SU-DHL-6 (cell line): ENCODE results near the gene NDUFS8.

Experiments
- H2AFZ ChIP-seq: fragments of 200-600 bp; sonication (generic); 2 replicates; pipeline ENCODE4 v1.6.1; 2014; ENCODE audit warnings: low read depth, mild to moderate bottlenecking, moderate library complexity, mixed read lengths, antibody characterized with exemption, low read length; ENCODE audit not compliant: severe bottlenecking
- H3F3A ChIP-seq: fragments of 200-600 bp; shearing (Covaris generic); 2 replicates; pipeline ENCODE4 v1.6.0; 2016; ENCODE audit warnings: antibody characterized with exemption, mild to moderate bottlenecking; ENCODE audit not compliant: insufficient read depth
- H3K27ac ChIP-seq: fragments of 200-600 bp; sonication (generic); 2 replicates; pipeline ENCODE4 v1.5.1; 2016; ENCODE audit warnings: low read depth, mild to moderate bottlenecking, low read length, moderate library complexity, mixed read lengths
- H3K27me3 ChIP-seq: fragments of 200-600 bp; sonication (generic), shearing (Covaris generic); 2 replicates; pipeline ENCODE4 v1.6.0; 2014; ENCODE audit warnings: mild to moderate bottlenecking, low read length
- H3K36me3 ChIP-seq: fragments of 200-600 bp; sonication (generic); 2 replicates; pipeline ENCODE4 v1.6.1; 2014; ENCODE audit warnings: mild to moderate bottlenecking, low read length, mixed read lengths
- H3K4me2 ChIP-seq: fragments of 300-600, 200-600 bp; shearing (Covaris generic), sonication (generic); 2 replicates; pipeline ENCODE4 v1.6.0; 2014; ENCODE audit warnings: low read length, low read depth, mild to moderate bottlenecking; ENCODE audit not compliant: poor library complexity, severe bottlenecking
- H3K4me3 ChIP-seq: fragments of 200-600 bp; sonication (generic); 2 replicates; pipeline ENCODE4 v1.5.1; 2014; ENCODE audit warnings: antibody characterized with exemption, low read length, mild to moderate bottlenecking, mixed read lengths; ENCODE audit not compliant: insufficient read depth, poor library complexity, severe bottlenecking
- H3K79me2 ChIP-seq: fragments of 200-600 bp; sonication (generic); 2 replicates; pipeline ENCODE4 v1.6.1; 2014; ENCODE audit warnings: mild to moderate bottlenecking, low read length, moderate library complexity; ENCODE audit not compliant: insufficient read depth
- H3K9ac ChIP-seq: fragments of 200-600 bp; sonication (generic); 2 replicates; pipeline ENCODE4 v1.7.0; 2014; ENCODE audit warnings: mild to moderate bottlenecking, low read length
- H3K9me2 ChIP-seq: fragments of 200-600 bp; sonication (generic); replicated peaks from 2 replicates; pipeline ENCODE4 v1.6.1; 2014; ENCODE audit warnings: low read length; ENCODE audit not compliant: insufficient read depth
- H3K9me3 ChIP-seq: fragments of 200-600 bp; sonication (generic); 2 replicates; pipeline ENCODE4 v1.6.1; 2014; ENCODE audit warnings: low read length, mixed read lengths; ENCODE audit not compliant: insufficient read depth
- H4K20me1 ChIP-seq: fragments of 200-600 bp; sonication (generic); 2 replicates; pipeline ENCODE4 v1.6.1; 2014; ENCODE audit warnings: low read depth, mild to moderate bottlenecking, antibody characterized with exemption, low read length, moderate library complexity, mixed read lengths
- CTCF ChIP-seq: fragments of 200-600 bp; sonication (generic); IDR thresholded peaks from one replicate; pipeline ENCODE4 v1.5.1; 2017; ENCODE audit warnings: antibody characterized with exemption, mild to moderate bottlenecking, low read length, moderate library complexity; ENCODE audit not compliant: insufficient read depth, poor library complexity, severe bottlenecking
- EZH2phosphoT487 ChIP-seq: fragments of 200-600 bp; sonication (generic), shearing (Covaris generic); conservative IDR thresholded peaks from 2 replicates; pipeline ENCODE4 v1.6.1; 2018; ENCODE audit warnings: mild to moderate bottlenecking, antibody characterized with exemption, low read length, moderate library complexity, mixed read lengths

The NDUFS8 gene

DNA sequence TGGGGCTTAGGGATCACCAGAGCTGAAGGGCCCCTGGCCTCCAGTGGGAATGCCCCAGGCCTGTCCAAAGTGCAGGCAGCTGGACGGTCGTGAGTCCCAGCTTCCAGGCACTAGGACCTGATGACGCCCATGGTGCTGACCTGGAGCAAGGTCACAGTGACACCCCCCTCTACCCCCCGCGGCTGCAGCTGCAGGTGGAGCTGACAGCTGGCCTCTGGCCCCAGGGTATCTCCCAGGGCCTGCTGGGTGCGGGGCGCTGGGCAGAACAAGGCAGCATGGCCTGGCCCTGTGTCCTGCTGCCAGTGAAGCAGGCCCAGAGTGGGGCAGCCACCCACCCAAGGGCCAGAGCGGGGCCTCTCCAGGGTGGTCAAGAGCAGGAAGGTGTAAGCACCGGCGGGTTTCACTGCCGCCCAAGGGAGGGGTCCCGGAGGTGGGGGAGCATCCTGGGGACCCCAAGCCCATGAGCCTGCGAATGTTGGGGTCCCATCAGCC is 7.8 kb downstream of the NDUFS8 start:
- H3F3A ChIP-seq: no peaks in the 10 kb centered on the region; the same call in 1 of the 2 replicates
- H3K36me3 ChIP-seq: no peaks in the 10 kb centered on the region
- peak overlapping the region; percentile 99 for H3K4me2 ChIP-seq
- peak overlapping the region; percentile 78 for H2AFZ ChIP-seq
- no peaks in the 10 kb centered on the region for H3K9me2 ChIP-seq
- H3K4me3 ChIP-seq: peak overlapping the region; percentile 81
- H3K79me2 ChIP-seq: peaks cover 24% of the 10 kb centered on the region
- H3K27ac ChIP-seq: peak overlapping the region; percentile 74
- H3K9ac ChIP-seq: peak overlapping the region; percentile 77
- no peak for TF ChIP-seq EZH2phosphoT487
- H3K27me3 ChIP-seq: no peaks in the 10 kb centered on the region
- no peaks in the 10 kb centered on the region for H3K9me3 ChIP-seq
- no peaks in the 10 kb centered on the region for H4K20me1 ChIP-seq

DNA sequence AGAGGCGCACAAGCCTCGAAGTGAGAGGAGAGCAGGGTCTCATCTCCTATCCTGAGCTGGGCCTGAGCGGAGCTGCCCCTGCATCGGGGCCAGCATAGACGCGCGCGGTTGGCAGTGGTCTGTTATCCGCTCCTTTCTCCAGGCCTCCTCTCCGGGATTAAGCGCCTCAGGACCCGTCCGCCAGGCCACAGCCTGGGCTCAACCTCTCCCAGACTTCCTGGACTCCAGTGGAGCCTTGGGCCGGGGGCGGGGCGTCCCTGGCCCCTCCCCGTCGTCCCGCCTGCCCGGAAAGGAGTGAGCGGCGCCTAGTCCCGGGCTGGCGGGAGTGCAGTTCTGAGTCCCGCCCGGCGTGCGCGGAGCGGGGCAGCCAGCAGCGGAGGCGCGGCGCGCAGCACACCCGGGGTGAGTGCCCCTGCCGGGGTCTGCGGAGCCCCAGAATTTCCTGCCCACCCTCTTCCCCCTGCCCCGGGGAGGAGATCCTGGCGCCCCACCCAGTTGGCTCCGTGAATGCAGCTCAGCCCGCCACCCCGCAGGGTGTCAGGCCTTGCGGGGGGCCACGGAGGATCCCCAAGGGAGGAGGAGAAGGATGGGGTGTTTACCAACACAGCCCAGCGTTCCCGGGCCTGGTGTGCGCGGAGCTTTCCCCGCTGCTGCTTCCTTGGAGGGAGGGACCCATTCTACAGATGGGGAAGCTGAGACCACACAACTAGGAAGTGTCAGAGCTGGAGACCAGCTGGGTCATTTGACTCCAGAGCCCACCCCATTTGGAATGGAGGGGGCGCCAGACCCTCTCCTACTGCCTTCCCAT is 8.4 kb downstream of the NDUFS8 start, which contains the start of gene TCIRG1:
Gene TCIRG1 (plus strand): TSS at position 308 of the 808 bp plus-strand sequence. CDS start 2,247 bp downstream, outside the sequence.
- Histone ChIP-seq H3K9me3 (no peaks in the 10 kb centered on the region), H3K27me3 (no peaks in the 10 kb centered on the region), H3K36me3 (no peaks in the 10 kb centered on the region), H2AFZ (peak within 1 kb of the TSS; percentile 78), H3K4me3 (peak within 1 kb of the TSS; percentile 81), H3K4me2 (peak within 1 kb of the TSS; percentile 99), H4K20me1 (no peaks in the 10 kb centered on the region), H3F3A (no peaks in the 10 kb centered on the region; the same call in 1 of the 2 replicates), H3K27ac (peak within 1 kb of the TSS; percentile 74), H3K79me2 (peaks cover 24% of the 10 kb centered on the region), H3K9me2 (no peaks in the 10 kb centered on the region), H3K9ac (peak within 1 kb of the TSS; percentile 77)
- TF ChIP-seq EZH2phosphoT487 (no peak), CTCF (no peak)

DNA sequence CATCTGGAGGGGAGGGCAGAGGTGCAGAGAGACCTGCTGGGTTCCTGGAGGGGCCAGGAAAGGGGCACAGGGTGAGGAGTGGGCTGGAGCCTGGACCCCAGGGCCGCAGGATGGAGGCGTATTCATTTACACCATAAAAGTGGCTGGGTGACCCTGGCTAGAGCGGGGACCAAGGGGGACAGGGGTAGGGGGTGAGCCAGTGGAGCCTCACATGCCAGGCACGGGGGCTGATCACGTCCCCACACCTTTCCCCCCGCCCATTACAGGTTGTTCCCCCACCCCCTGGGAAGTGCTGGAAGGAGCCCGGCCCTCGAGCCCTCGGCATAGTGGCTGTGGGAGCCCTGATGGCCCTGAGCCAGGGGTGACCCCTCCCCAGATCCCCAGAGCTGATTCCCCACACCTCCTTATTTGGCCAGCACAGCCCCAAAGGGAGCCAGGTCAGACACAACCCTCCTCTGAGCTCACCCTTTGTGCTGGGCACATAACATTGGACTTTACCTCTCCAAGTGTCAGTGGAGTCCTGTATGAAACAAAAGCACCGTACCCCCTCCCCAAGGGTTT is 9.1 kb downstream of the NDUFS8 start:
- H3K79me2 ChIP-seq: peaks cover 24% of the 10 kb centered on the region
- H3K9ac ChIP-seq: peak overlapping the region; percentile 77
- peak overlapping the region; percentile 99 for H3K4me2 ChIP-seq
- no peaks in the 10 kb centered on the region for H3K27me3 ChIP-seq
- H3K27ac ChIP-seq: peak overlapping the region; percentile 74
- H3K4me3 ChIP-seq: peak overlapping the region; percentile 81
- no peaks in the 10 kb centered on the region; the same call in 1 of the 2 replicates for H3F3A ChIP-seq
- no peaks in the 10 kb centered on the region for H4K20me1 ChIP-seq
- H3K36me3 ChIP-seq: no peaks in the 10 kb centered on the region
- H3K9me3 ChIP-seq: no peaks in the 10 kb centered on the region
- no peaks in the 10 kb centered on the region for H3K9me2 ChIP-seq
- TF ChIP-seq CTCF: no peak
- TF ChIP-seq EZH2phosphoT487: no peak
- peak overlapping the region; percentile 4 for H2AFZ ChIP-seq
